ENCODE results near the gene ETV3.

Gene ETV3

GRCh38 chr1:157117527-157118057 lies 20.6 kb downstream of the ETV3 start:
- POLR2A ChIA-PET, result no interaction called here
- TF ChIP-seq BHLHE40 (IDR thresholded peaks at IDR 0.05; ENCODE audit: borderline replicate concordance), result no peak
- TF ChIP-seq TARDBP (IDR thresholded peaks at IDR 0.05), result no peak
- TF ChIP-seq FOXM1 (IDR thresholded peaks at IDR 0.05; ENCODE audit: borderline replicate concordance), result no peak
- TF ChIP-seq CTBP1 (IDR thresholded peaks at IDR 0.05; ENCODE audit: borderline replicate concordance), result no peak
- no peak for TF ChIP-seq LEF1 (IDR thresholded peaks at IDR 0.05; ENCODE audit: borderline replicate concordance)
- TF ChIP-seq HDGF (IDR thresholded peaks at IDR 0.05; ENCODE audit: borderline replicate concordance), result no peak
- no peak for TF ChIP-seq L3MBTL2 (conservative IDR thresholded peaks at IDR 0.05)
- TF ChIP-seq ELF4 (IDR thresholded peaks at IDR 0.05), result no peak
- no peak for TF ChIP-seq ARNT (IDR thresholded peaks at IDR 0.05)
- no peak for TF ChIP-seq FOXK2 (IDR thresholded peaks at IDR 0.05)
- no peak for TF ChIP-seq NFRKB (IDR thresholded peaks at IDR 0.05)
- no peak for TF ChIP-seq PKNOX1 (IDR thresholded peaks at IDR 0.05)
- TF ChIP-seq FOXA1 (IDR thresholded peaks at IDR 0.05), result no peak
- TF ChIP-seq ZNF384 (IDR thresholded peaks at IDR 0.05), result no peak
- no peak for TF ChIP-seq SUZ12 (IDR thresholded peaks at IDR 0.05)
- TF ChIP-seq SP1 (IDR thresholded peaks at IDR 0.05), result no peak
- no peak for DNase-seq (ENCODE audit: extremely low spot score)
- CTCF ChIA-PET, result interaction anchor here (2.8 kb wide), 1 partner anchor 27 kb away, joined by 9 read pairs; no protein-coding TSS in a partner anchor

- no peak for DNase-seq (ENCODE audit: extremely low spot score)
- ChIA-PET CTCF (interaction anchor here (2.8 kb wide), 1 partner anchor 26 kb away, joined by 9 read pairs; no protein-coding TSS in a partner anchor), POLR2A (no interaction called here)
- no peak for TF ChIP-seq SP1 (IDR thresholded peaks at IDR 0.05)
- TF ChIP-seq FOXA1 (IDR thresholded peaks at IDR 0.05), result no peak
- TF ChIP-seq CTBP1 (IDR thresholded peaks at IDR 0.05; ENCODE audit: borderline replicate concordance), result no peak
- no peak for TF ChIP-seq LEF1 (IDR thresholded peaks at IDR 0.05; ENCODE audit: borderline replicate concordance)
- no peak for TF ChIP-seq NFRKB (IDR thresholded peaks at IDR 0.05)
- no peak for TF ChIP-seq ELF4 (IDR thresholded peaks at IDR 0.05)
- no peak for TF ChIP-seq FOXM1 (IDR thresholded peaks at IDR 0.05; ENCODE audit: borderline replicate concordance)
- TF ChIP-seq TARDBP (IDR thresholded peaks at IDR 0.05), result no peak
- TF ChIP-seq ARNT (IDR thresholded peaks at IDR 0.05), result no peak
Measured at GRCh38 chr1:157116737-157117103, 21.5 kb downstream of the ETV3 start.

GRCh38 chr1:157115851-157116736 lies 22.1 kb downstream of the ETV3 start:
- TF ChIP-seq SP1 (IDR thresholded peaks at IDR 0.05) (no peak), ARNT (IDR thresholded peaks at IDR 0.05) (no peak), FOXK2 (IDR thresholded peaks at IDR 0.05) (no peak), BHLHE40 (IDR thresholded peaks at IDR 0.05; ENCODE audit: borderline replicate concordance) (no peak), NFRKB (IDR thresholded peaks at IDR 0.05) (no peak), ELF4 (IDR thresholded peaks at IDR 0.05) (no peak), CTBP1 (IDR thresholded peaks at IDR 0.05; ENCODE audit: borderline replicate concordance) (no peak), L3MBTL2 (conservative IDR thresholded peaks at IDR 0.05) (no peak), ZNF384 (IDR thresholded peaks at IDR 0.05) (no peak), FOXA1 (IDR thresholded peaks at IDR 0.05) (no peak), LEF1 (IDR thresholded peaks at IDR 0.05; ENCODE audit: borderline replicate concordance) (no peak), SUZ12 (IDR thresholded peaks at IDR 0.05) (no peak), PKNOX1 (IDR thresholded peaks at IDR 0.05) (no peak), HDGF (IDR thresholded peaks at IDR 0.05; ENCODE audit: borderline replicate concordance) (no peak)
- ChIA-PET POLR2A (no interaction called here), CTCF (interaction anchor here (0.6 to 2.8 kb wide), 2 partner anchors 13 to 26 kb away, joined by 4 to 9 read pairs; no protein-coding TSS in a partner anchor)
- DNase-seq (ENCODE audit: extremely low spot score), result no peak

- ChIA-PET POLR2A (no interaction called here), CTCF (interaction anchor here (2.8 kb wide), 1 partner anchor 25 kb away, joined by 9 read pairs; no protein-coding TSS in a partner anchor)
- DNase-seq (ENCODE audit: extremely low spot score), result no peak
- no peak for TF ChIP-seq ARNT (IDR thresholded peaks at IDR 0.05)
- TF ChIP-seq TARDBP (IDR thresholded peaks at IDR 0.05), result no peak
- no peak for TF ChIP-seq FOXK2 (IDR thresholded peaks at IDR 0.05)
Measured at GRCh38 chr1:157115429-157115838, 22.8 kb downstream of the ETV3 start.

- ChIA-PET CTCF (interaction anchor here (0.7 to 2.8 kb wide), 3 partner anchors 8 to 42 kb away, joined by 3 to 9 read pairs (median 4); no protein-coding TSS in a partner anchor), POLR2A (no interaction called here)
- no peak for TF ChIP-seq TARDBP (IDR thresholded peaks at IDR 0.05)
- no peak for TF ChIP-seq FOXA1 (IDR thresholded peaks at IDR 0.05)
- no peak for TF ChIP-seq BHLHE40 (IDR thresholded peaks at IDR 0.05; ENCODE audit: borderline replicate concordance)
- TF ChIP-seq ARNT (IDR thresholded peaks at IDR 0.05), result no peak
- no peak for TF ChIP-seq ELF4 (IDR thresholded peaks at IDR 0.05)
- no peak for TF ChIP-seq CTBP1 (IDR thresholded peaks at IDR 0.05; ENCODE audit: borderline replicate concordance)
- TF ChIP-seq SP1 (IDR thresholded peaks at IDR 0.05), result no peak
- TF ChIP-seq PKNOX1 (IDR thresholded peaks at IDR 0.05), result no peak
- no peak for TF ChIP-seq FOXK2 (IDR thresholded peaks at IDR 0.05)
- TF ChIP-seq LEF1 (IDR thresholded peaks at IDR 0.05; ENCODE audit: borderline replicate concordance), result no peak
- TF ChIP-seq FOXM1 (IDR thresholded peaks at IDR 0.05; ENCODE audit: borderline replicate concordance), result no peak
- DNase-seq (ENCODE audit: extremely low spot score), result no peak
Measured at GRCh38 chr1:157114183-157115121, 23.7 kb downstream of the ETV3 start.

Measured in HEK293T (cell line).